Stimulated activated CD8-positive, alpha-beta memory T cell treated with anti-CD3 and anti-CD28 coated beads, Interleukin-4, amount 100 ng/mL, for 24 hours (primary cell): ENCODE results near the gene CDH24.
A peak's percentile ranks its signal among the peaks of the same experiment; 100 is the strongest.

Source experiments
- DNase-seq: peaks from one replicate; pipeline ENCODE4 v3.0.0-alpha.2; 2020; ENCODE audit warnings: low read depth

Gene CDH24

GRCh38 chr14:23056956-23057756 lies at the start of gene CDH24:
Gene CDH24, minus strand, starts transcription at chr14:23057520. Its CDS starts 1,787 bp downstream, at chr14:23055733.
- peak; percentile 48 for DNase-seq

- DNase-seq, result no peak
These were observed 49.4 kb upstream of the CDH24 start for GRCh38 chr14:23106747-23107045.

- DNase-seq, result no peak
These were observed 48.1 kb upstream of the CDH24 start for GRCh38 chr14:23105348-23105824.

- no peak for DNase-seq
These were observed 47.4 kb upstream of the CDH24 start, which contains the start of gene CIROP for GRCh38 chr14:23104591-23105347. Gene CIROP, minus strand, starts transcription at chr14:23104989. Its CDS starts 69 bp downstream, at chr14:23104920.

GRCh38 chr14:23104070-23104590 lies 46.8 kb upstream of the CDH24 start:
- DNase-seq, result no peak

- no peak for DNase-seq
These were observed 46.3 kb upstream of the CDH24 start for GRCh38 chr14:23103581-23103980.

GRCh38 chr14:23102801-23103200 lies 45.5 kb upstream of the CDH24 start:
- DNase-seq, result no peak

GRCh38 chr14:23101986-23102625 lies 44.8 kb upstream of the CDH24 start:
- no peak for DNase-seq

- no peak for DNase-seq
These were observed 44.1 kb upstream of the CDH24 start for GRCh38 chr14:23101213-23101970.

GRCh38 chr14:23099212-23099861 lies 42.0 kb upstream of the CDH24 start:
- DNase-seq, result no peak

GRCh38 chr14:23097786-23098185 lies 40.5 kb upstream of the CDH24 start:
- no peak for DNase-seq

GRCh38 chr14:23095196-23096108 lies 38.1 kb upstream of the CDH24 start, which contains the start of gene C14orf119:
Gene C14orf119, plus strand, starts transcription at chr14:23095505. Its CDS starts 2,154 bp downstream, at chr14:23097659.
- peak; percentile 99 for DNase-seq

GRCh38 chr14:23094666-23095195 lies 37.4 kb upstream of the CDH24 start, which contains the start of gene ACIN1:
Gene ACIN1, minus strand, starts transcription at chr14:23095136. Its CDS starts 24 bp downstream, at chr14:23095112.
- DNase-seq, result peak; percentile 63

- no peak for DNase-seq
These were observed 36.8 kb upstream of the CDH24 start for GRCh38 chr14:23093991-23094665.

- no peak for DNase-seq
These were observed 36.2 kb upstream of the CDH24 start for GRCh38 chr14:23093526-23093925.

- DNase-seq, result no peak
These were observed 35.8 kb upstream of the CDH24 start for GRCh38 chr14:23093104-23093503.

- DNase-seq, result no peak
These were observed 34.2 kb upstream of the CDH24 start for GRCh38 chr14:23091294-23092225.

GRCh38 chr14:23090254-23090636 lies 32.9 kb upstream of the CDH24 start:
- no peak for DNase-seq
